SK-N-MC (cell line): ENCODE data around the gene COX7A1.
"Not testable (repeated sequence)": the region's sequence is repeated elsewhere in the genome, so short reads cannot be mapped to it uniquely, and the experiment has no call there.

ENCODE experiments used
- EZH2 ChIP-seq: fragments of 200-600 bp; sonication (generic); IDR thresholded peaks from one replicate; pipeline ENCODE4 v1.6.1; 2017; ENCODE audit warnings: antibody characterized with exemption
- POLR2AphosphoS5 ChIP-seq: IDR thresholded peaks from 2 replicates; pipeline ENCODE4 v1.6.1; 2012; ENCODE audit warnings: mild to moderate bottlenecking, low read depth, low read length, borderline replicate concordance

DNA sequence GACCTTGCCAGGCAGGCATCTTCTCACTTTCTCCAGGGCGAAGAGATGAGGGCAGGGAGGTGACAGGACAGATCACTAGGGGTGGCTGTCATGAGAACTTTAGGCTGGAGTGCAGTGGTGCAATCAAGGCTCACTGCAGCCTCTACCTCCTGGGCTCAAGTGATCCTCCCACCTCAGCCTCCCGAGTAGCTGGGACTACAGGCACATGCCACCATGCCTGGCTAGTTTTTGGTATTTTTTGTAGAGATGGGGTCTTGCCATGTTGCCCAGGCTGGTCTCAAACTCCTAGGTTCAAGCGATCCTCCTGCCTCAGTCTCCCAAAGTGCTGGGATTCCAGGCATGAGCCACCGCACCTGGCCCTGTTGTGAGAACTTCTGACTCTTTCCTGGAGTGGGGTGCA, 17.4 kb downstream of the COX7A1 start:
- not testable (repeated sequence) for TF ChIP-seq POLR2AphosphoS5, EZH2
